MCF 10A (cell line): Measurements from ENCODE around the gene GXYLT2. TPM values are rescaled to one million over a fixed set of nuclear protein-coding genes. Genes with fewer than 3 reads are reported as not detected.

Experiments used
- BruUV-seq: library from RNA; stranded (reverse); fragments of 400-500 nt; replicated peaks from 2 replicates; lab custom pipeline; 2021; lab: Mats Ljungman, UMichigan
- CTCF ChIA-PET: fragments of 300-600 bp; sonication (Branson Sonifier 250); formaldehyde crosslinking; extraction: SDS; loops from one replicate; lab custom pipeline; 2021; ENCODE audit warnings: antibody characterized with exemption, inconsistent platforms; lab: Yijun Ruan, JAX
- POLR2A ChIA-PET: fragments of 300-600, 350-650 bp; sonication (Branson Sonifier 250); formaldehyde crosslinking; extraction: SDS; loops from one replicate; lab custom pipeline; 2020; ENCODE audit warnings: antibody characterized with exemption, inconsistent platforms; lab: Yijun Ruan, JAX
- DNase-seq: peaks from one replicate; pipeline ENCODE4 v3.0.0-alpha.2; 2018; ENCODE audit not compliant: unreplicated experiment
- H3K27ac Mint-ChIP-seq: one replicate; pipeline ENCODE4 v1.8.0; 2022; ENCODE audit warnings: mild to moderate bottlenecking, low read depth, mixed read lengths; ENCODE audit not compliant: unreplicated experiment
- H3K27me3 Mint-ChIP-seq: one replicate; pipeline ENCODE4 v1.8.0; 2022; ENCODE audit warnings: mixed read lengths; ENCODE audit not compliant: insufficient read depth, unreplicated experiment
- H3K36me3 Mint-ChIP-seq: one replicate; pipeline ENCODE4 v1.8.0; 2022; ENCODE audit warnings: mild to moderate bottlenecking, moderate library complexity, mixed read lengths; ENCODE audit not compliant: insufficient read depth, unreplicated experiment
- H3K4me1 Mint-ChIP-seq: one replicate; pipeline ENCODE4 v1.8.0; 2022; ENCODE audit warnings: mixed read lengths; ENCODE audit not compliant: insufficient read depth, unreplicated experiment
- H3K4me3 Mint-ChIP-seq: one replicate; pipeline ENCODE4 v1.8.0; 2022; ENCODE audit warnings: mild to moderate bottlenecking, moderate library complexity, mixed read lengths; ENCODE audit not compliant: unreplicated experiment
- H3K9me3 Mint-ChIP-seq: one replicate; pipeline ENCODE4 v1.8.0; 2022; ENCODE audit warnings: mixed read lengths; ENCODE audit not compliant: unreplicated experiment
- CTCF ChIP-seq: fragments of 200-600 bp; IDR thresholded peaks from one replicate; pipeline ENCODE4 v1.8.0; 2022; ENCODE audit warnings: antibody characterized with exemption, mild to moderate bottlenecking; ENCODE audit not compliant: unreplicated experiment
- intact Hi-C: fragments of 100-400 bp; cut with micrococcal nuclease; formaldehyde crosslinking; loops from 2 replicates; pipeline ENCODE4 v1.14.1; 2022
- total RNA-seq: library from RNA; stranded (reverse); gene quantifications from 2 replicates; pipeline ENCODE4 v1.2.3, GENCODE V29; 2022

The GXYLT2 gene
- total RNA-seq, 1 experiment from 2014 or later = 3.9 TPM

- POLR2A ChIA-PET = interaction anchor here (0.8 to 1.9 kb wide), 15 partner anchors 23 to 509 kb away, joined by 3 to 13 read pairs (median 4); partner anchors contain the start of genes GXYLT2 and PPP4R2
- H3K9me3 Mint-ChIP-seq = no peaks in the 10 kb centered on the region
- peak overlapping the region; percentile 91 for H3K4me3 Mint-ChIP-seq
- intact Hi-C loops = loop anchor here (5.0 kb wide), 1 partner anchor 654 kb away; no protein-coding TSS in a partner anchor
- no TSS peak for BruUV-seq
- no peak for TF ChIP-seq CTCF
- peak overlapping the region; percentile 89 for H3K27ac Mint-ChIP-seq
- no peak for DNase-seq
- H3K27me3 Mint-ChIP-seq = no peaks in the 10 kb centered on the region
- peaks cover 32% of the 10 kb centered on the region for H3K4me1 Mint-ChIP-seq
- peaks cover 8% of the 10 kb centered on the region for H3K36me3 Mint-ChIP-seq
- CTCF ChIA-PET = interaction anchor here (0.6 to 10.5 kb wide), 11 partner anchors 34 to 381 kb away, joined by 3 to 221 read pairs (median 3); partner anchors contain the start of gene GXYLT2
Measured at GRCh38 chr3:72848703-72849081, 39.2 kb upstream of the GXYLT2 start.

- intact Hi-C loops = no loop called here
- no peak for DNase-seq
- H3K27me3 Mint-ChIP-seq = no peaks in the 10 kb centered on the region
- no peaks in the 10 kb centered on the region for H3K4me1 Mint-ChIP-seq
- BruUV-seq = no TSS peak
- TF ChIP-seq CTCF = no peak
- ChIA-PET POLR2A (interaction anchor here (1.0 to 1.3 kb wide), 2 partner anchors 14 to 32 kb away, joined by 3 to 5 read pairs; no protein-coding TSS in a partner anchor), CTCF (interaction anchor here (0.6 to 10.5 kb wide), 6 partner anchors 32 to 246 kb away, joined by 3 to 221 read pairs (median 3); no protein-coding TSS in a partner anchor)
- no peaks in the 10 kb centered on the region for H3K36me3 Mint-ChIP-seq
- H3K27ac Mint-ChIP-seq = no peak overlapping the region
- no peaks in the 10 kb centered on the region for H3K9me3 Mint-ChIP-seq
- H3K4me3 Mint-ChIP-seq = no peak overlapping the region
Measured at GRCh38 chr3:72855001-72855400, 32.8 kb upstream of the GXYLT2 start.

- BruUV-seq = no TSS peak
- Mint-ChIP-seq H3K9me3 (no peaks in the 10 kb centered on the region), H3K36me3 (no peaks in the 10 kb centered on the region), H3K27ac (no peak overlapping the region), H3K4me3 (no peak overlapping the region), H3K4me1 (no peaks in the 10 kb centered on the region), H3K27me3 (no peaks in the 10 kb centered on the region)
- POLR2A ChIA-PET = interaction anchor here (0.5 kb wide), 1 partner anchor 27 kb away, joined by 4 read pairs; no protein-coding TSS in a partner anchor
- no peak for DNase-seq
- intact Hi-C loops = no loop called here
- no peak for TF ChIP-seq CTCF
- CTCF ChIA-PET = interaction anchor here (0.6 to 3.4 kb wide), 4 partner anchors 9 to 374 kb away, joined by 3 to 13 read pairs (median 5); no protein-coding TSS in a partner anchor
Measured at GRCh38 chr3:72860053-72860452, 27.8 kb upstream of the GXYLT2 start.

GRCh38 chr3:72860846-72861245 is 27.0 kb upstream of the GXYLT2 start:
- Mint-ChIP-seq H3K9me3 (no peaks in the 10 kb centered on the region), H3K36me3 (no peaks in the 10 kb centered on the region), H3K4me1 (no peaks in the 10 kb centered on the region), H3K4me3 (no peak overlapping the region), H3K27ac (no peak overlapping the region), H3K27me3 (no peaks in the 10 kb centered on the region)
- intact Hi-C loops = no loop called here
- DNase-seq = no peak
- no peak for TF ChIP-seq CTCF
- ChIA-PET POLR2A (no interaction called here), CTCF (interaction anchor here (1.1 to 3.4 kb wide), 2 partner anchors 9 to 10 kb away, joined by 3 to 13 read pairs; no protein-coding TSS in a partner anchor)
- no TSS peak for BruUV-seq
